HG03432 (cell line): Measurements from ENCODE around the gene INTS11.
A peak's percentile ranks its signal among the peaks of the same experiment; 100 is the strongest.
"Not testable (repeated sequence)": the region's sequence is repeated elsewhere in the genome, so short reads cannot be mapped to it uniquely, and the experiment has no call there.

Experiments
- ATAC-seq: cut with Tn5 transposase; IDR thresholded peaks from one replicate; pipeline ENCODE4 v1.9.1; 2021; ENCODE audit warnings: mild to moderate bottlenecking, moderate library complexity; ENCODE audit not compliant: unreplicated experiment

The INTS11 gene

DNA sequence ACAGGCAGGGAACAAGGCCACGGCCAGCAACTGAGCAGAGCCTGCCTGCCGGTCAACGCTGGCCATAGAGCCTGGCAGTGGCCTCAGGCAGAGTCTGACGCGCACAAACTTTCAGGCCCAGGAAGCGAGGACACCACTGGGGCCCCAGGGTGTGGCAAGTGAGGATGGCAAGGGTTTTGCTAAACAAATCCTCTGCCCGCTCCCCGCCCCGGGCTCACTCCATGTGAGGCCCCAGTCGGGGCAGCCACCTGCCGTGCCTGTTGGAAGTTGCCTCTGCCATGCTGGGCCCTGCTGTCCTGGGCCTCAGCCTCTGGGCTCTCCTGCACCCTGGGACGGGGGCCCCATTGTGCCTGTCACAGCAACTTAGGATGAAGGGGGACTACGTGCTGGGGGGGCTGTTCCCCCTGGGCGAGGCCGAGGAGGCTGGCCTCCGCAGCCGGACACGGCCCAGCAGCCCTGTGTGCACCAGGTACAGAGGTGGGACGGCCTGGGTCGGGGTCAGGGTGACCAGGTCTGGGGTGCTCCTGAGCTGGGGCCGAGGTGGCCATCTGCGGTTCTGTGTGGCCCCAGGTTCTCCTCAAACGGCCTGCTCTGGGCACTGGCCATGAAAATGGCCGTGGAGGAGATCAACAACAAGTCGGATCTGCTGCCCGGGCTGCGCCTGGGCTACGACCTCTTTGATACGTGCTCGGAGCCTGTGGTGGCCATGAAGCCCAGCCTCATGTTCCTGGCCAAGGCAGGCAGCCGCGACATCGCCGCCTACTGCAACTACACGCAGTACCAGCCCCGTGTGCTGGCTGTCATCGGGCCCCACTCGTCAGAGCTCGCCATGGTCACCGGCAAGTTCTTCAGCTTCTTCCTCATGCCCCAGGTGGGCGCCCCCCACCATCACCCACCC is 6.9 kb upstream of the INTS11 start, which contains the start of gene TAS1R3:
TSS of gene TAS1R3 (plus strand) at position 213 of the 898 bp plus-strand sequence. CDS start at position 279, 66 bp downstream.
- no peak for ATAC-seq

DNA sequence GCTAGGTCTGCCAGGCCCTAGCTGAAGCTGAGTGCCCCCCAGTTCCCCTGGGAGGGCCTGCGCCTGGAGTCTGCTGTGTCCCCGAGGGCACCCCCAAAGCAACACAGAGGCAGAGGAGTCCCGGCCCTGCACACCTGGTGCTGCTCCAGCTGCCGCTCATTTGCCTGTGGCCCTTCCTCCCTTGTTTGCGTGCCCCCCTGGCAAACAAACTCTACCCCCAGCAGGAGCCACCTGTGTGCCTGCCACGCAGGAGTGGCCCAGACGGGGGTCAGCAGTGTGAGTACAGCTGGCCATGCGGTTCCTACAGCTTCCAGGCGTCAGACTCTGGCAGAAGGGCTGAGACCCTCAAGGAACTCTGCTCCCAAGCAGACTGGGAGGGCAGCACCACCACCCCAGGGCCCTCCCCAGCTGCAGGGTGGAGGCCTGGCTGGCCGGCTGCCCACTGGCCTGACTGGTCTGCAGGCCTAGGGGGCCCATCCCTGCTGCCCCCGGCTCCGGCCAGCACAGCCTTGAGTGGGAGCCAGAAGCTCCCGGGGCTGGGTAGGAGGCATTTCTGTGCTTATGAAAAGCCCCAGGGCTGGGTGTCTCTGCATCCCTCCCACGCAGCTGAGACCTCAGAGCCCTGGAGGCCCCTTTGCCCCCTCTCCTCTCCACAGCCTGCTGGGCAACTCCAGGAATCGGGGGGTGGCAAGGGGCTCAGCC is 6.1 kb upstream of the INTS11 start:
- no peak for ATAC-seq

DNA sequence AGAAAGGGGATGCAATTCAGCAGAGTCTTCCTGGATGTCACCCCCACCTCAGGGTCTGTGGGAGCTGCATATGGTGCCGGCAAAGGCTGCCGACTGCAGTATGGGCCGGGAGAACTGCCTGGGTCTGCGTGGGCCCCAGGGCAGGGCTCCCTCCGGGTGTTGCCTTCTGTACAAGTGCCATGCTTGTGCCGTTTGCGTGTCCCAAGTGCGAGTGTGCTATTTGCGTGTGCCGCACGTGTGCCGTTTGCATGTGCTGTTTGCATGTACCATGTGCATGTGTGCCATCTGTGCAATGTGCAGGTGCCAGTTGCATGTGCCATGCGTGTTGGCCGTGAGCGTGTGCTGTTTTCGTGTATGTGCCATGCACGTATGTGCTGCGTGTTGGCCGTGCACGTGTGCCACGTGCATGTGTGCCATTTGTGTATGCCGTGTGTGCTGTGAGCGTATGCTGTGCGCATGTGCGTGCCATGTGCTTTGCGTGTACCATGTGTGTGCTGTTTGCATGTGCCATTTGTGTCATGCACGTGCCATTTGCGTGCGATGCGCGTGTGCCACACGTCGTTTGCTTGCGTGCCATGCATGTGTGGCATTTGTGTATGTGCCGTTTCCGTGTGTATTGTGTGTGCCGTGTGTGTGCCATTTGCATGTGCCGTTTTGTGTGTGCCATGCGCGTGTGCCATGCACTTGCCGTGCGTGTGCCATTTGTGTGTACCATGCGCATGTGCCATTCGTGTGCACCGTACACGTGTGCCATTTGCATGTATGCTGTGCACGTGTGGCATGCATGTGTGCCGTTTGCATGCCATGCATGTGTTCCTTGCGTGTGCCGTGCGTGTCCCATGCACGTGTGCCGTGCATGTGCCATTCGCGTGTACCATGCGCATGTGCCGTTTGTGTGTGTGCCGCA is 5.1 kb upstream of the INTS11 start:
- no peak for ATAC-seq

DNA sequence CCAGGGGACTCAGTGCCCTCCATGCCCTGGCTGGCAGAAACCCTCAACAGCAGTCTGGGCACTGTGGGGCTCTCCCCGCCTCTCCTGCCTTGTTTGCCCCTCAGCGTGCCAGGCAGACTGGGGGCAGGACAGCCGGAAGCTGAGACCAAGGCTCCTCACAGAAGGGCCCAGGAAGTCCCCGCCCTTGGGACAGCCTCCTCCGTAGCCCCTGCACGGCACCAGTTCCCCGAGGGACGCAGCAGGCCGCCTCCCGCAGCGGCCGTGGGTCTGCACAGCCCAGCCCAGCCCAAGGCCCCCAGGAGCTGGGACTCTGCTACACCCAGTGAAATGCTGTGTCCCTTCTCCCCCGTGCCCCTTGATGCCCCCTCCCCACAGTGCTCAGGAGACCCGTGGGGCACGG is 3.8 kb upstream of the INTS11 start:
- no peak for ATAC-seq

DNA sequence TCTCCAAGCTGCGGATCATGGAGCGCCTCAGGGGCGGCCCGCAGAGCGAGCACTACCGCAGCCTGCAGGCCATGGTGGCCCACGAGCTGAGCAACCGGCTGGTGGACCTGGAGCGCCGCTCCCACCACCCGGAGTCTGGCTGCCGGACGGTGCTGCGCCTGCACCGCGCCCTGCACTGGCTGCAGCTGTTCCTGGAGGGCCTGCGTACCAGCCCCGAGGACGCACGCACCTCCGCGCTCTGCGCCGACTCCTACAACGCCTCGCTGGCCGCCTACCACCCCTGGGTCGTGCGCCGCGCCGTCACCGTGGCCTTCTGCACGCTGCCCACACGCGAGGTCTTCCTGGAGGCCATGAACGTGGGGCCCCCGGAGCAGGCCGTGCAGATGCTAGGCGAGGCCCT is 2.8 kb upstream of the INTS11 start:
- no peak for ATAC-seq

DNA sequence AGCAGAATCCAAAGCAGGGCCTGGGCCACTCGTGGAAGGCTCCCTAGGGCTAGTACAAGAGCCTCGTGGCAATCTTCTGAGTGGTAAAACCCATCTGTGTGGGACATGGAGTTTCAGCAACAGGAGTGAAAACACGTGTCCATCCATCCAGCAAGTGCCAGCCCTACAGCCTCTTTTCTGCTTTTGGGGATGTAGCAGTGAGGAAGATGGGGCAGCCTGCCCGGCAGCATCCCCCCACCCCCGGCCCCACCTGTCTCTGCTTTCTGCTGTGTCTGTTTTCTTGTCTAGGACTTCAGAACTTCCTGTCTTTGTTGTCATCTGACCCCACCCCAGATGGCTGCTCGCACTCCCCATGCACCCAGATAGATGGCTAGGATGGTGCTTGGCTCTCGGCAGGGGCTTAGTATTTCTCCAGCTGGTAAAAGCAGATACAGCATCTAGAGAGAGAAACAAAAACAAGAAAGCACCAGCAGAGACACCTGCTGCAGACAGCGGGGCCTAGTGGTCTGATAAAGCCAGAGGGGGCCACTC is 1.7 kb upstream of the INTS11 start:
- ATAC-seq, result no peak

DNA sequence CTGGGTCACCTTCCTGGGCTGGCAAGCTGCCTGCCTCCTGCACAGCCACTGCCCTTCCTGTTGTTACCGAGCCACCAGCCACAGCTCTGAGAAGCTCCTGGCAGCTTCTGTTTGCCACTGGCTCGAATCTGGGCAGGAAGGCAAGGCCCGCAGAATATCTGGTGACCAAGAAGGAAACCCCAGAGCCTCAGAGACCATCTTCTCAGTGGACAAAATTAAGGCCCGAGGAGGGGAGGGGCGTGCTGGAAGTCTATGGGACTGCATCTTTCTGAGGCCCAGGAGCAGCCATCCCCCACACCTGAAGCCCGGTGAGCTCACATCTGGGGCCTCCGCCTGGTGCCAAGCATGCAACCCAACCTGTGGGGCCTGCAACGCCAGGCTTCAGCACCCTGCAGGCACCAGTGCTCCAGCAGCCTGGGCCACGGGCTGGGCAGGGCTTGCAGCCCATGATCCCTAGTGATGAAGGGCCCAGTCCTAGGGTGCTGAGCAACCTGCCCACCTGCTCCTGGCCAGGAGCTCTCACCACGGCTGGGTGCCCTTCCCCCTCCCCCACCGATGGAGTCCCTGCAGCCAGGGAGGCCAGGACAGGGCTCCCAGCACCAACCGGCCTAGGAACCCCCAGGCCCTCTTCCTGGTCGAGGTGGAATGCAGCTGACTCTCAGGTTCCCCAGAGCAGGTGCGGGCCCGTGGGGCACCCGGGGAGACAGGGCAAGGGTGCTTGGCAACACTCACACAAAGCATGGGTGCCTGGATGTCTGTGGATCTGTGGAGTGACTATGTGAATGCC is 1.0 kb upstream of the INTS11 start:
- no peak for ATAC-seq

DNA sequence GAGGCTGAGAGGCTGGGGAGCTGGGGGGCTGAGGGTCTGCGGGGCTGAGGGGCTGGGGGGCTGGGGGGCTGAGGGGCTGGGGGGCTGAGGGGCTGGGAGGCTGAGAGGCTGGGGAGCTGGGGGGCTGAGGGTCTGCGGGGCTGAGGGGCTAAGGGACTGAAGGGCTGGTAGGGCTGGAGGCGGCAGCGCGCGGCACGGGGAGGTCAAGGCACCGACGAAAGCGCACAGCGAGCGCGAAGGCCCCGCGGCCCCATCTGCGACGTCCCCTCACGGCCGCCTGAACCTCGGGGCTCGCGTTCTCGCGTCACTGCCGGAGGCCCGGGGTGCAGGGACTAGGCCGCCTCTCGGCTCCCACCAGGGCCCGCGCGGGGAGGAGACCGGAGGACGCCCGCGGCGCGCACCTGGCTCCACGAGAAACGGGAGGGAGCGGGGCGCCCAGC is 356 bp downstream of the INTS11 start:
- peak; percentile 25 for ATAC-seq

DNA sequence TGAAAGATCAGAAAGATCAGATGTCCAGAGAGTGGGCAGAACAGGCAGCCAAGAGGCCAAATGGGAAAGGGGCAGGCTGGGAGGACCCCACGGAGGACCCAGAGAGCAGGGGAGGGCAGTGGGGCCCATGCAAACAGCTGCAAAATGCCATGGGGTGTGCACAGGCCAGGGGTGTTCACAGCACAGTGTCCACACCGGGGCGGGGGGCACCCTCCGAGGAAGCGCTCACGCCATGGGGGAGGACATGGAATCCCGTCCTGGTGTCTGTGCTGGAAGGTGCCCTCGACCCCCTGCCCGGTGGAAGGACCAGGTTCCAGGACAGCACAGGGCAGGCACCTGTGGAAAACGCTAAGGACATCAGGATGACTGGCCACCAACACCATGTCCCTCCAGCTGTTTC is 1.5 kb downstream of the INTS11 start:
- no peak for ATAC-seq

DNA sequence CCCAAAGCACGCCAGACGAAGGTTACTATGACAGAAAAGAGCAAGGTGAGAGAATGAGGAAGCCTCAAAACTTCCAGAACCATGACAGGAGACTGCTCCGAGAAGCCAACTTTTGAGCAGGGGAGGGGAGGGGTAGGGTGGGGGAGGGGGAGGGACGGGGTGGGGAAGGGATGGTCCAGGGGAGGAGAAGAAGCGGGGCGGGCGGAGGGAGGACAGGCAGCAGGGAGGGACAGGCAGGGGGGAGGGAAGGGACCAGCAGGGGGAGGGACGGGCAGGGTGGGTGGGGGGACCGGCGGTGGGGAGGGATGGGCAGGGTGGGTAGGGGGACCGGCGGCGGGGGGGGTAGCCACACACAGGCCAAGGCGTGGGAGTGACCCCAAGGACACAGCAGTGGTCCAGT is 2.0 kb downstream of the INTS11 start:
- no peak for ATAC-seq

DNA sequence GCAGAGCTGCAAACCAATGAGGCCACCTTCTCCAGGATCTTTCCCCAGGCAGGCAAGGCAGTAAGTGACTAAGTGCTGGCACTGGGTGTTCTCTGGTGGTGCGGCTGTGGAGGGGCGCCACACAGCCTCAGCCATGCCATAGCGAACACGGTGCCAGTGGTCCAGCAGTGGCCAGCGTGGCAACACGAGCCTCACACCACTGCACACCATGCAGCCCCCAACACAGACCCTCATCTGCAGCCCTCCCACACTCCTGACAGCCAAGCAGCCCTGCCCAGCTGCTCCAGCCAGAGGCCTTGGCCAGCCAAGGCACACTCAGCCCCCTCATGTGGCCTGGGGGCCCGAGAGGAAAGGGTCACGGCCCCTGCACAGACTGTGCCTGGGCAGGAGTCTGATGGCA is 3.0 kb downstream of the INTS11 start:
- no peak for ATAC-seq

DNA sequence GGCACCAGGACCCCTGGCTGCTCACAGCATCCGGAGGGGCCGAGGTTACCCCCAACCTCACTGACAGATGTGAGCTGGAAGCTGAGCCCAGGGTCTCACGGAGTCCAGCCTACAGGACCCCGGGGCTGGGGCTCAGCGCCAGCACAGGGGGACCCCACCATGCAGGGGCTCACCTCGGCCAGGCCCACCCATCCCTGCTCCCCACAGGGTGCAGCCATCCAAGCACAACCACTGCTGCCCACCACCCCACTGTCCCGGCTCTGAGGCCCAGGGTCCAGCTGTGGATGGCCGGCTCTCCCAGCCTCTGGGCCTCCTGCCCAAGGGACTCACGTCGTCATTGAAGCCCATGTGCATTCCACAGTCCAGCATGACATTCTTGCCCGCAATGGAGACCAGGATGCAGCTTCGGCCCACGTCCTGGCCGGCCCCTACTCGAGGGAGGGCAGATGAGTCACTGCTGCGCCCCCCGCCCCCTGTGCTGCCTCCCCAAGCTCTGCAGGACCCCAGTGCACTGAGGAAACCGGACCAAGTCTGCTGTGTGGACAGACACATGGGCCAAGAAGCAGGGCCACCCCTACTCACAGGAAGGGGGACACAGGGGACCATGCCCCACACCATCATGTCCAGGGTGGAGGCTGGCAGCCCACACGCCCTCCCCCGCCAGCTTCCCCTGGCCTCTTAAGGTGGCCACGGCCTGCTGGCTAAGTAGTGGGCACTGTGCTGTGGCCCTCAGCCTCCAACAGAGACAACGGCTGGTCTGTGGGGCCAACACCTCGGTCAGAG is 3.6 kb downstream of the INTS11 start:
- no peak for ATAC-seq

DNA sequence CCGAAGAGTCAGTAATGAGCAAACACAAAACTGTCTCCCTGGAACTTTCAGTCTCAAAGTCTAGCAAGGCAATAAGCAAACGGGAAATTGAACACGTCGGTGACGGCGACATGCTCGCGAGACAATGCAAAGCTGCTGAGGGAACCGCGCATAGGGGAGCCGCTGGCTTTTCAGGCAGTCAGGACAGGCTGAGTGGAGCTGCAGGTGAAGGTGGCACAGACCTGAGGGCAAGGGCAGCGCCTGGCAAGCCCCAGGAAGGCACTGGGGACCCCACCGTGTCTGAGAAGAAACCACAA is 4.9 kb downstream of the INTS11 start:
- no peak for ATAC-seq

DNA sequence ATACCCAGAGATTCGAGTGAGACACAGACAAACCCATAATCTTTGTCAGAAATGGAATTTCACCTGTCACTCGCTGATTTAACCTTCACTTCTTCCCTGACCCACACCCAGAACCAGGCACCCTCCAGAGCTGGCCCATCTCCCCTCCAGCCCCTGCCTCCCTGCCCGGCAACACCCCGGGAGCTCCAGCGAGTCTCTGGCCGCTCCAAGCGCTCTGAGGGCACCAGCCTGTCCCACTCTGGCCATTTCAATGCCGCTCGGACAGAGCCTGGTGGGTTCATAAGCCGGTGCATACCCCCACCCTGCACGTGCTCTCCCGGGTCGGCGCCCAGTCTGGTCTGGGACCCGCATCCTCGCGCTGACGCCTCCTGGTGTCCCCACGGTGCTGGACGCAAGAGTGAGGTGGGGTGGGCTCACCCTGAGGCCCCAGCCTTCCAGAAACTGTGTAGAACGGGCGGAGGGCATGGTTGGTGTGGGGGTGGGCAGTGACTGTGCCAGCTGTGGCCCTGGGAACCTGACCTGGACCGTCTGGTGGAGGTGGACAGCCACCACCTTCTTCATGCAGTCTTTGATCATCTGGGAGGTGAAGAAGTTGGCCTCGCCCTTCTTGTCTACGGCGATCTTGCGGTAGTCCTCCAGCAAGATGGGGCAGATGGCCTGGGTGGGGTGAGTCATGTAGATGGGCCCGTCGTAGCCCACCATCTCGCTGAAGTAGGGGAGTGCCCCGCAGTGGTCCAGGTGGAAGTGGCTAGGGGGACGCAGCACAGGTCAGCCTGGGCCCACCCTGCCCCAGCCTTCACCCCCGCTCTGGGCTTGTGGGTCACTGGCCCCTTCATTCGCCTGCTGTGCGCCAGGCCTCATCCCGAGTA is 5.4 kb downstream of the INTS11 start:
- no peak for ATAC-seq

DNA sequence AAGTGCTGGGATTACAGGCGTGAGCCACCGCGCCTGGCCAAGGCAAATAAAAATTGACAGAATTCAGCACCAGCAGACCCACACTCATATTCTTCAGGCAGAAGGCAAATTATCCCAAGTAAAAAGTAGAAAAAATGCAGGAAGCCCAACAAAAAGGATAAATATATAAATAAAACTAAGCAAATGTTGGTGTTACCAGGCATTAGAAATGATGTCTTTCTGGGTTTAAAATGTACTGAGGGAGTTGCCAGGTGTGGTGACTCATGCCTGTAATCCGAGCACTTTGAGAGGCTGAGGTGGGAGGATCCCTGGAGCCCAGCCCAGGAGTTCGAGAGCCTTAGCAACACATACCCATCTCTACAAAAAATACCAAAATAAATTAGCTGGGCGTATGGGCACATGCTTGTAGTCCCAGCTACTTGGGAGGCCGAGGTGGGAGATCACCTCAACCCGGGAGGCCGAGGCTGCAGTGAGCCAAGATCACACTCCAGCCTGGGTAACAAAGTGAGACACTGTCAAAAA is 6.3 kb downstream of the INTS11 start:
- no peak for ATAC-seq

DNA sequence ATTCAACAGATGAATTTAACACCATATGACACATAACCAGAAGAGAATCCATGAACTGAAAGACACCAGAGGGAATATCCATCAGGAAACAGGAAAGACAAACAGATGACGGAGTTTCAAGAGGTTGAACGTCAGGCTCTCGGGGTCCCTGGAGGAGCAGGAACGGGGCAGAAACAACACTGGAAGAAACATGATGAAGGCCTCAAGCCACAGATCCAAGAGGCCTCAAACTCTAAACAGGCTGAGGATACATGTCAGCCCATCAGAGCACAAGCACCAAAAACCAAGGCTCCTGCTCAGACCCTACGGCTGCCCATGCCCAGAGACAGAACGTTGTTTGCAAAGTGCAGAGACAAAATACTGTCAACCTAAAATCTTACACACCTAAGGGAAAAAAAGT is 7.0 kb downstream of the INTS11 start:
- ATAC-seq, result no peak

DNA sequence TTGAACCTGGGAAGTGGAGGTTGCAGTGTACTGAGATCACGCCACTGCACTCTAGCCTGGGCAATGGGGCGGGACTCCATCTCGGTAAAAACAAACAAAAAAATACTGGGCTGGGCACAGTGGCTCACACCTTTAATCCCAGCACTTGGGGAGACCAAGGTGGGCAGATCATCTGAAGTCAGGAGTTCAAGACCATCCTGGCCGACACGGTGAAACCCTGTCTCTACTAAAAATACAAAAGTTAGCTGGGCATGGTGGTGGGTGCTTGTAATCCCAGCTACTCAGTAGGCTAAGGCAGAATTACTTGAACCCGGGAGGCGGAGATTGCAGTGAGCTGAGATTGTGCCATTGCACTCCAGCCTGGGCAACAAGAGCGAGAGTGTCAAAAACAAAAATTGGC is 8.3 kb downstream of the INTS11 start:
- ATAC-seq, result not testable (repeated sequence)

DNA sequence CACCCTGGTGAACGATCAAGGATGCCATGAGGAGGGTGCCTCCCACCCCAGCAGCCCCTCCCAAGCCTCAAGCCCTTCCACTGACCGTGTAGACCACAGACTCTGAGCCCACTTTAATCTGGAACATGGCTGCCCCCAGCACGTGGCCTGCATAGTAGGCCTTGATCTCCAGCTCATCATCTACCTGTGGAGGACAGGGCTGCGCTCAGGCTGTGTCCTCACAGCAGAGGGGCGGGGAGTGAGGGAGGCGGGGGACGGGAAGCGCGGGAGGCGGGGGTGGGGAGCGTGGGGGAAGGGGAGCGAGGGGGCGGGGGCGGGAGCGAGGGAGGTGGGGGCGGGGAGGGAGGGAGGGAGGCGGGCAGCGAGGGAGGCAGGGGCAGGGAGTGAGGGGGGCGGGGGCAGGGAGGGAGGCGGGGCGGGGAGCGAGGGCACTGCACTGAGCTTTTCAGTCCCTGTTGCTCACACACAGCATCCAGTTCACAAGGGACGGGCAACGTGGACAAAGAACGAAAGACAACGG is 9.0 kb downstream of the INTS11 start:
- no peak for ATAC-seq
